DMS114 treated with DMSO at 0.1 percent for 48 hours (cell line): Measurements from ENCODE around the gene ITGB4.

Experiments
- DNase-seq: peaks from one replicate; lab custom pipeline; 2025; ENCODE audit not compliant: unreplicated experiment; lab: John Stamatoyannopoulos, UW

The ITGB4 gene

DNA sequence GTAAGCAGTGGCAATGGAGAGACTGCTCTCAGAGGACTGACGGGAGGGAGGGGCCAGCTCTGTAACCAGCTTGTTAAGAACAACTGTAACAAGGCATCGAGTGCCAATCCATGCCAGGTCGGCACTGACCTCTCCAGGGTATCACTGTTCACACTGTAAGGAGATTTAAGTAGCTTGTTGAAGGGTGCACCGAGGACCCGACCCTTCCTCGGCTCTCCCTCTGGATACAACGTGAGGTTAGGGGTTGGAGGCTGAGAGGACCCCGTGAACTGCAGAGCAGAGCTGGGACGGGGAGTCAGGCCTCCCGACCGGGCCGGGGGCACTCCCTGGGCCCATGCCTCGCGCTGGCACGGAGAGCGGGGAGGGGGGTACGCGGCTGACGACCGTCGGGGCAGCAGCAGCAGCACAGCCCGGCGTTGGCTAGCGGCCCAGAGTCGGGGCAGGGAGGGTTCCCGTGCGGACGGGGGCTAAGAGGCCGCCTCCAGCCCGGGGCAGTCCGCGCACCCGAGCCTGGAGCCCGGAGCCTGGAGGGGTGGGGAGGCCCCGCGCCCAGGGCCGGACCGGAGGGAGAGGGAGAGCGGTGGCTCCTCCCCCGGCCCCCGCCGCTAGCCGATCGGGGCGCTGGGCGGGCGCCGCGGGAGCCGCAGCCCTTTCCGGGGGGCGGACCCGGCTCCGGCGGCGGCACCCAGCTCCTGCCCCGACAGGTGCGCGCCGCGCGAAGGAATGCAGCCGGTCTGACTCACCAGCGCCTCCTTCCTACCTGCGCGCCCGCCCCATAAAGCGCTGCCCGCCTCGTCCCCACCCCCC is at the start of gene ITGB4:
Gene ITGB4, plus strand, starts transcription at position 804 of the 807 bp plus-strand sequence. CDS start 3,245 bp downstream, outside the sequence.
- no peak for DNase-seq

DNA sequence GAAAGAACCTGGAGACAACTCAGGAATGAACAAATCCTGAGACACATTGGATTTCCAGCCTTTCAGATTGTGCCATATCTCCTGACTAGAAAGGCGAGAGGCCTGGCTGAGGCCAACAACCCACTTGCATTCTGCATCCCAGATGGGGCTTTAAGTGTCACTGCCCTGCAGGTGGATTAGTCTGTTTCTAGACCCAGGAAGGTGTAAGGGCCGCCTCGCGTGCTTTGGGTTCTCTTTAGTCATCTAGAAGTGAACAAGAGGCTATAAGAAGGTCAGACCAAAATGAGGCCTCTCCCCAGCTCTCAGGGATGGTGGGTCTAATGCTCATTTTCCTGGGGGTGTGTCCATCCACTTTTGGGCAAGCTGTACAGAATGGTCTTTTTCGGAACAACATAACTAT is 49.2 kb upstream of the ITGB4 start:
- DNase-seq = no peak

GRCh38 chr17:75673487-75673886 is 47.8 kb upstream of the ITGB4 start:
- no peak for DNase-seq

- no peak for DNase-seq
These were observed 44.8 kb upstream of the ITGB4 start for GRCh38 chr17:75676461-75676860.

DNA sequence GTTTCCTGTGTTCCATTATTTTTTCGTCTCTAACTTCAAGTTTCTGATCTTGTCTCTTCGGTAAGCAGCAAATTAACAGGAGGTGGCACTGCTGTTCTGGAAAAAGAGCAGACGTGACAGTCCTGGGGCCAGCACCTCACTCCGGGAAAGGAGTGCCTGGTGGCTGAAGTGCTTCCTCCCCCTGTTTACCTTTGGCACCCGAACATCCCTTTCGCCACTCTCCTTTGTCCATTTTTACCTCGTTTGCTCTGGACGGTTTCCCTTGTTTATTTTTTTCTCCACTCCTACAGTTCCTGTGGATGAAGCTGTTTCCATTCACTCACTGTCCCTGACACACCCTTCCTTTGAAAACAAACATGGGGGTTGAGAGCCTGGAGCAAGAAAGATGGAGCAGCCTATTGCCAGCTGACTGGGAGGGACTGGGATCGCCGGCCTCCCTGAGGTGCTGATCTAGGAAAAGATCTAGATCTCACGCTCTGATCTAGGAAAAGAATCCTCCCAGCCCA is 41.5 kb upstream of the ITGB4 start:
- DNase-seq = no peak

DNA sequence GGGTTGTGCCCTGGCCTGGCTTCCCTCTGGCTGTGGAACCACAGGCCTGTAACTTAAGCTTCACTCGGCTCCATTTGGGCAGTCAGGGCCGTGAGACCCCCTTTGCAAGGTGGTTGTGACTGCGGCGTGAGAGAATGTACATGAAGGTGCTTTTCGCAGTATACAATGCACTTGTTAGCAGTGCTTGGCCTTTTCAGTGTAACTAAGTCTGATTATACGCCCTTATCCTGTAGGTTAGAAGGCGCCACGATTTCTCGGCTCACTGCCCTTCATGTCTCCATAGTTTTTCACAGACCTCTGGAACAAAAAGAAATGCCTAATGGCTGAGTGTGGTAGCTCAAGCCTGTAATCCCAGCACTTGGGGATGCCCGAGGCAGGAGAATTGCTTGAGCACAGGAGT is 40.8 kb upstream of the ITGB4 start:
- DNase-seq = no peak

DNA sequence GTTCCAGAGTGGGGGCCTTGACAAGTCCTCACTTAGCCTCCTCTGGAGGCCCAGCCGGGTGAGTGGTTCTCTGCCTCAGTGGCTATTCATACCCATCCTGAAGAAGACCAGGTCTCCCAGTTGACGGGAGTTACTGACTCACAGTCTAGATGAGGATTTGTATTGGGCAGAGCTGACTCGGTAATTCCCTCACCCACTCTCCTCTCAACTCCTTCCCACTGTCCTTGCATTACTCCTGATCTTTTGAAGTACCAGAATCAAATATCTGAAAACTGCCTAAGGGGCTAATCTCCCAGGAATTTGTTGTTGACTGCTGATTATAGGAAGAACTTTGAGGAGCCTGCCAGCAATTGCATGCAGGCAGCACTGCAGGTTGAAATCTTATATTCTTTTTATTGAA is 40.0 kb upstream of the ITGB4 start:
- no peak for DNase-seq

GRCh38 chr17:75683583-75683982 is 37.7 kb upstream of the ITGB4 start:
- DNase-seq = no peak

DNA sequence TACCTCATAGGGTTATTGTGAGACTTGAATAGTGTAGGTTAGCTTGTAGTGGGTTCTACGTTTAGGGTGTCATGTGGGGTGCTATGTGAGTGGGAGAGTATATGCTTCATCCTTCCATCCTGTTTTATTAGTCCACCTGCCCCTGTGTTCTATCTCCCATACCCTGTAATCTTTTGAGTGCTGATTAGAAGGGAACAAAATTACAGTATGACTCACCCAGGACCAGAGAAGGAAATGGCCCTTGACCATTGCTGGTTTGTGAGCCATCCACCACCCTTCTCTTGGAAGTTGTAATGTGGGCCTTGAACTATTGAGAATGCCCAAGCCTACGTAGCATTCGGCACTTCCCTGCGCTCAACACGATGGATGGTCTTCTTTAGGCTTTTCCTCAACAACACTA is 37.0 kb upstream of the ITGB4 start:
- DNase-seq = no peak

GRCh38 chr17:75684924-75685323 is 36.3 kb upstream of the ITGB4 start:
- no peak for DNase-seq

DNA sequence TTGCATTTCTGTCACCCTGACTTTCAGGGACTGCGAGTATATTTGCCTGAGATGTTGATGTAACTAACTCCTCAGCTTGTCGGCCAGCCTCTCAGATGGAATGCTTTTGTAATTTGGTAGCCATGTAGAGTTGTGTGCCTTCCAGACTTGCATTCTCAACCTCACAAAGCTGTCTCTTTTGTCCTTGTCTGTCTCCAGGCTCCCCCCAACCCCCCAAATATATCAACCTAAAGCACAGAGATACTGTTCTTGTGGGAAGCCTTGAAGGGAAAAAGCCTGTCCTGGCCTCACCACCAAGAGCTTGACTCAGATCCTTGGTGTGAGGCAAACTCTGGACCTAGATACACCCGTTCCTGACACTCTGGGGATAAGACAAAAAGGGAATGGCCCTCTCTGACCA is 35.8 kb upstream of the ITGB4 start:
- DNase-seq = no peak

GRCh38 chr17:75688209-75688825 is 32.9 kb upstream of the ITGB4 start:
- no peak for DNase-seq

DNA sequence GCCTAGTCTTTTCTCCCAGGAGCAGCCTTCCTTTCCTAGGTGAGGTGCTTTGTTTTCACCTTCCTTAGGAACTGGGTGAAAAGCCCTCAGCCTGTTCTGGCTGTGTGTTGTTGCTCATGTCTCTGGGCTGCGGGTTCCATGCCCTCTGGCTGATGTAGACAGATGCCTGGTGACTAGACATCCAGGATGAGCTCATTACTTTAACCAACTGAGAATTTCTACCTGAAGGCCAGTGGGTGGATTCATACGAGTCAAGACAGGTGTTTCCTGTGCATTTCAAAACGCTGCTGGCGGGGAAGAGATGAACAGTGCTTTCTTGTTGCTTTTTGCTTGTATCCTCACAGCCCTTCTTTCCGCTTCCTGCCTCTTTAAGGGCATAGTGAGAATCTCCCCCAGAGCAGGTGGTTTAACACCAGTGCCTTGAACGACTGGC is 31.8 kb upstream of the ITGB4 start:
- no peak for DNase-seq

DNA sequence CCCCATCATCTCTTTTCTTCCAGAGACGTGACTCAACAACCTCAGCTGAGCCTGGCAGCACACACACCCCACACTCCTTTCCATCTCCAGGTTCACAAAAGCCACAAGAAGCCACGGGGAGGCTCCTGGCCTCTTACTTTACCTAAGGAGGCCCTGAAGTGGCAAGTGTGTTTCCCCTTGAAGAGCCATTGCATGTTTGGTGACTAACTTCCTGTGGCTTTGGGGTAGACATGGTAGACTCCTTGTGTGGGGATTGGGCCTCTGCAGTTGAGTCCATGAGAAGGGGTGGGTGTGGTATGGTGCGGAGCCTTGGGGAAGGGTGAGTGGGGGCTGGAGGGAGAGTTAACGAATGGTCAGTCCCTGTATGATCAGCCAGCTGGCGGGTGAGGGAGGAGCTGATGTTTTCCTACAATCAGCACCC is 29.9 kb upstream of the ITGB4 start:
- DNase-seq = no peak

GRCh38 chr17:75691801-75692626 is 29.2 kb upstream of the ITGB4 start:
- no peak for DNase-seq

DNA sequence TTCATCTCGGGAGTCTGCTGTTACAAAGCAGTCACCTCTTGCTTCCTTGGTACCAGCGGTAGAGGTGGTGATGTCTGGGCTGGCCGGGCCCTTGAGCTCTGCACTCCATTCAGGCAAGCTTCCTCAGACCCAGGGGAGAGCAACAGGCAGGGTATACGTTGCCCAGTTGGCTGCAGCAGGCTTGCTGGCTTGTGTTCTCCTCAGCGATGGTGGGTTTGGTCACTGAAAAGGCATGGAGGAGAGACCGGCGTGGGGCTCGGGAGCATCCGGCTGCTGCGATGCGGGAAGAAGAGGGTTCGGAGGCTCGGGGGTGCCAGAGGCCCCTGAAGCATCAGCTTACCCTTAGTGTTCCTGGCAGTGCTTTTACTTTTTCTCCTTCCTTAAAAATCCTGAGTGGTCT is 28.3 kb upstream of the ITGB4 start:
- DNase-seq = no peak

- no peak for DNase-seq
These were observed 27.5 kb upstream of the ITGB4 start for GRCh38 chr17:75693500-75694481.

DNA sequence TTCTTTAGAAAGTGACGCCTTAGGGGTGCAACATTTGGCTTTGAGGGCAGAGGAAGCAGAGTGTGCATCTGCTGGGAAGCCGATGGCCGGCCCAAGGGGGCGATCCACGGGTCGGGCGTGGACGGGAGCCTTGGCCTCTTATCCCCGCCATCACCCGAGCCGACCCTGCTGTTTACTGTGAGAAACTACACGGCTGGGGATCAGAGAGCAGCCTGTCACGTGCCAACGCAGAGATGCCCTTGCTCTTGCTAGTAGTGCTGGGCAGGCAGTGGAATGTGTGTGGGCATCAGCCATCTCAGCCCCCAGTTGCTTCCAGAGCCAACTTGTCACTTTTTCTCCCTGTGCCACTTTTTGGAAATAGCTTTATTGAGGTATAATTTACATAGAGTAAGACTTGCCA is 26.7 kb upstream of the ITGB4 start:
- DNase-seq = no peak

GRCh38 chr17:75695141-75695829 is 26.0 kb upstream of the ITGB4 start:
- no peak for DNase-seq

DNA sequence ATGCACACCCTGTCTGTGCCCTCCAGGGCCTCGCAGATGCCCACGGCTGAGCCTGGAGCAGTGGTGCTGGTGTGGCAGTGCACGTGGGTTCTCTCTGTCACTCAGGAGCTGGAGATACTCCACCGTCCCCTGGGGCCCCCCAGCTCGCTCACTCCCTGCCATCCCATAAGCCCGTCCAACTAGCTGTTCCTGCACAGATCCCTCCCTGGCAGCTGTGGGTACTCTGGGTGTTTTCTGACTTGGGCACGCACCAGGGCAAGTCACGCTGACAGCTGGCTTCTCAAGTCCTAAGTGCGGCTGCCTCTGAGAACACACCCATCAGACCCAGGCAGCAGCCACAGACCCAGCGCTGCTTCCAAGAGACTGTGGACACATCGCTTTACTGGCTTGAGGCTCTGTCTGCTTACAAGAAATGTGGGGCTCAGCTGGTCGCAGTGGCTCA is 25.4 kb upstream of the ITGB4 start:
- DNase-seq = no peak
